Measurements from ENCODE around the gene RIPOR3.
"Not testable (repeated sequence)": the region's sequence is repeated elsewhere in the genome, so short reads cannot be mapped to it uniquely, and the experiment has no call there.

Gene RIPOR3

DNA sequence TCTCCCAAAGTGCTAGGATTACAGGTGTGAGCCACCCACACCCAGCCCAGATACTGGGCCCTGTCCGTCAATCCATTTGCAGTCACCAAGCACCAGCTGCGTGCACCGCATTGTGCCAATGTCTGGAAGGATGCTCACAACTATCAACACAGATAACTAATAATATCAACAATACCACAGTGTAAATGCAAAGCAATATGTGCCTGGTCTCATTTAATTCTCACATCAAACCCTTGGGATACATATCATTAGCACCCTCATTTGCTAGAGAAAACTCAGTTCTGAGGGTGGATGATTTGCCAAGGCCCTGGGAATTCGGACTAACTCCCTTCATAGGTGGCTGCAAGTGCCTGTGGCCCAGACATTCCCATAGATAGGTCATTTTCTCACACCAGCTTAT is 14.5 kb downstream of the RIPOR3 start:
- no peak for DNase-seq

DNA sequence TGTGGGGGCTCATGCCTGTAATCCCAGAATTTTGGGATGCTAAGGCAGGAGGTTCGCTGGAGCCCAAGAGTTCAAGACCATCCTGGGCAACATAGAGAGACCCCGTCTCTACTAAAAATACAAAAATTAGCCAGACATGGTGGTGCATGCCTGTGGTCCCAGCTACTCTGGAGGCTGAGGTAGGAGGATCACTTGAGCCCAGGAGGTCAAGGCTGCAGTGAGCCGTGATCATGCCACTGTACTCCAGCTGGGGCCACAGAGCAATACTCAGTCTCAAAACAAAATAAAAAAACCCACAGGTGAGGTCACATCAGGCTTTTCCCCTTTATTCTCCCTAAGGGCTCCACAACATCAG is 15.0 kb downstream of the RIPOR3 start:
- not testable (repeated sequence) for DNase-seq

DNA sequence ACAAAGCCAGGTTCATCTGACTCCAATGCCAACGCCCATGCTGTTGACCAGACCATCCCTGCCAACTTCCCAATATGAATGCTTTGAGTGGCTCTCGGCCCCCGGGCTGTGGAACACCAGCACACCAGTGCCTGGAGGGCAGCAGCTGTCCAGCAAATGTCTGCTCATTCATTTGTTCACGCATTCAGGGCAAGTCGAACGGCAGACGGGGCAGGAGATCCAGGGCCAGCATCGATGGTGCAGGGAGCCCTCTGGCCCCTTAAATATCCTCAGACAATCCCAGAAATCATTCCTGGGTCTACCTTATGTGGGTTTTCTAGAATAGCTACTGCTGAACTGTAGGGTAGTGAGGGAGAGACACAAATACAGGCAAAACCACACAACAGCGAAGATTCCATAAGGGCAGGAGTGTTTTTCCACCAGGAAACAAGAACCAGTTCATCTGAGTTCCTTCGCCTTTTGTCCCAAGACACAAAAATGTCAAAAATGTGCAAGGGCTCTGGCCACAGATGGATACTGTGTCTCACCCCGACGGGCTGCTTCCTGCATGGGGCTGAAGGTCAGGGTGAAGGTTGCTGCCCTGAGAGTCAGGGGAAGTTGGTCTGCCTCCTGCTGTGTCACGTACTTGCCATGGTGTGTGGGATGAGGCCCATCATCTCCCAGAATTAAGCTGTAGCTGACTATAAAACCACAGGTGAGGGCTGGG is 15.5 kb downstream of the RIPOR3 start:
- no peak for DNase-seq

DNA sequence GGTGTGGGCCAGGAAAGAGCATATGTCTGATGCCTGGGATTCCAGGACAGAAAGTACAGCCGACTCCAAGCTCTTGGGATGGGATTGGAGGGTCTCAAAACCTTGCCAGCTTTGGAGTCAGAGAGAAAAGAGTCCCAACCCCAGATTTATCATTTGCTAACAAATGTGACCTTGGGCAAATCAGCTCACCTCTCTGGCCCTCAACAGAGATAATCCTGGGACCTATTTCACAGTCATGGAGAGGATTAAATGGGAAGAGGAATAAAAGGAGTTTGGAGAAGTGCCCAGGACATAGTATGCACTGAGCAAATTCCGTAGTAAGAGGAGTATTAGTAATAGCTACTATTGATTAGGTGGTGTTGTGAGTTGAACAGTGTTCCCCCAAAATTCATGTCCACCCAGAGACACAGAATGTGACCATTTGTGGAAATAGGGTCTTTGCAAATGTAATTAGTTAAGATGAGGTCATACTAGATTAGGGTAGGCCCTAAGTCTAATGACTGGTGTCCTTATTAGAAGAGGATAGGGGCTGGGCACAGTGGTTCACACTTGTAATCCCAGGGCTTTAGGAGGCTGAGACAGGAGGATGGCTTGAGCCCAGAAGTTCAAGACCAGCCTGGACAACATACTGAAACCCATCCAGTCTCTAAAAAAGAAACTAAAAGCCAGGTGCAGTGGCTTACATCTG is 17.1 kb downstream of the RIPOR3 start:
- DNase-seq, result no peak

DNA sequence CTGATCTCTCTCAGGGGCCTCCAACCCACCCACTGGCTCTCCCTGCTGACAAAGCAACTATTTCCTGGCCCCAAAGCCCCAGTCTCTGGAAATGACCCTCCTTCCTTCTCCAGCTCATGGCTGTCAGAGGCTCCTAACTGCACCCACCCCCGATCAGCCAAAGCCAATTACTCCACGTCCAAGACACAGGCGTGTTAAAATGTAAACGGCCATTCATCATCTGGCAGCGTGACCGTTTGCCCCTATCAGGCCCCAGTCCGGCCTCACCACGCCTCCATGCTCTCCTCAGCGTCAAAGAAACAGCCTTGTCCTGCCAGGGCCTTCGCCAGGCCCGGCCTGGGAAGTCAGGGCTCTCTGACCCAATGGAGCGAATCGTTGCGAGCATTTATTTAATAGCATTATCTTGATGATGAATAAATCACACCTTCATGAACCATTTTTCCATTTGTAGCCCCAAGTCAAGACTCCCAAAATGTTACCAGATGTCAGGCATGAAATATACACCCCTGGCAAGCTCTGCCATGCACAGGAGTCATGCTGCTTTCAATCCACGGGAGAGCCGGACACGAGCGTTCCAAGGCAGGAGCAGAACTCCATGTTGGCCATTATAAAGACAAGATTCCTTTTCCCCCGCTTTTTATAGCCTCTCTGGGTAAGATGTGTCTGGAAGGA is 17.7 kb downstream of the RIPOR3 start:
- no peak for DNase-seq

DNA sequence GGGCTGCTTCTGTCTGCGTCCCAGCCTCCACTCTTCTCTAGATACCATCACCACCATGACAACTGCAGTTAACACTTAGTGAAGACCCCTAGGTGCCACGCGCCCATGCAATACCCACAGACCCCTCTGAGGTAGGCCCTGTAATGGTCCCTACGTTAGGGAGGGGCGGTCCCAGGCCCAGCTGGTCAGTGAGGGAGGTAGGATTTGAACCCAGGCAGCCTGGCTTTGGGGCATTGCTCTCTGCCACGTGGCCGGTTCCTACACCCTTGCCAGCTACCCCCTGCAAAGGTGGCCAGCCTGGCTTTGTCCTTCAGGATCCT is 18.2 kb downstream of the RIPOR3 start:
- DNase-seq, result no peak

DNA sequence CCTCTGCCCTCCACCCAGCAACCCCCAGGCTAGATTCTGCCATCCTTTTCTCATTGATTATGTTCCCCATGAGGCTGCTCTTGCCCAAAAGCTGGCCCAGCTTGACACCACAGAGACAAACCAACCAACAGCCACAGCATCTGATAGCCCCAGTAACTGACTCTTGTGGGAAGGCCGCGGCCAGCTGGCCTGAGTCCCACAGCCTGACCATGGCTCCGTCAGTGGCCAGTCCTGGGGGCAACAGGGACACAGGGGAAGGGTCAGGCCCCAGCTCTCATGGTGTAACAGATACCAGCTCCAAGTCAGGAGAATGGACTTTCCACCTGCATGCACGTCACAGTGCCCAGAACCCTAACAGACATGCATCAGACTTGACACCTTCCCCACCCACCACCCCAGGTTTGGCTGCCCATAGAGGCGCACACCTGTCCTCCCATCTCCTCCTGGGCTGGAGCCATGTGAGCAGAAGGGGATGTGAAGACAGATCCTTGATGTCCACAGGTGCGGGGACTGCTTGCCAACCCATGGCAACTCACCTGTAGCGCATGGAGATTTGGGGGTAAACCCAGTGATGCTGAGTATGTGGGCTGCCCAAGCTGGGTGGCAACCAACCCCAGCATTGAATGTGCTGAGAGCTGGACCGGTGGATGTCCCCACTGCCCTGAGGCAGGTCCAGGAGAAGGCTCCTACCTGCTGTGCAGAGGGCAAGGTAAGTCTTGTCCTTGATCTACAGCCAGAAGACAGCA is 18.8 kb downstream of the RIPOR3 start:
- DNase-seq, result no peak

DNA sequence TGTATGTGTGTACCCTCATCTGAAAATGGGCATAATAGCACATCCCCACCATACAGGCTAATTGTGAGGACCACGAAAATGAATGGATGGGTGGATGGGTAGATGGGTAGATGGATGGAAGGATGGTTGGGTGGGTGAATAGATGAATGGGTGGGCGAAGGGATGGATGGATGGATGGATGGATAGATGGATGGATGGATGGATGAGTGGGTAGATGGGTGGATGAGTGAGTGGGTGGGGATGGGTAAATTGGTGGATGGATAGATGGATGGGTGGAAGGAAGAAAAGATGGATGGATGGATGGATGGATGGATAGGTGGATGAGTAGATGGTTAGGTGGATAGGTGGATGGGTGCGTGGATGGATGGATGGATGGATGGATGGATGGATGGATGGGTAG is 19.7 kb downstream of the RIPOR3 start:
- no peak for DNase-seq

DNA sequence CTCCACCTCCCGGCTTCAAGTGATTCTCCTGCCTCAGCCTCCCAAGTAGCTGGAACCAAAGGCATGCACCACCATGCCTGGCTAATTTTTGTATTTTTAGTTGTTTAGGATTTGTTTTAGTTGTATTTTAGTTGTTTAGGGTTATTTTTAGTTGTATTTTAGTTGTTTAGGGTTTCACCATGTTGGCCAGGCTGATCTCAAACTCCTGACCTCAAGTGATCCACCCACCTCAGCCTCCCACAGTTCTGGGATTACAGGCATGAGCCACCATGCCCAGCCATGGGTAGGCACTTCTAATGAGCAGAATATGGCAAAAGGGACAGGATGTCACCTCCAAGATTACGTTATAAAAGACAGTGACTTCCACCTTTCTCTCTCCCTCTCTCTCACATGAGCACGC is 20.3 kb downstream of the RIPOR3 start:
- not testable (repeated sequence) for DNase-seq

DNA sequence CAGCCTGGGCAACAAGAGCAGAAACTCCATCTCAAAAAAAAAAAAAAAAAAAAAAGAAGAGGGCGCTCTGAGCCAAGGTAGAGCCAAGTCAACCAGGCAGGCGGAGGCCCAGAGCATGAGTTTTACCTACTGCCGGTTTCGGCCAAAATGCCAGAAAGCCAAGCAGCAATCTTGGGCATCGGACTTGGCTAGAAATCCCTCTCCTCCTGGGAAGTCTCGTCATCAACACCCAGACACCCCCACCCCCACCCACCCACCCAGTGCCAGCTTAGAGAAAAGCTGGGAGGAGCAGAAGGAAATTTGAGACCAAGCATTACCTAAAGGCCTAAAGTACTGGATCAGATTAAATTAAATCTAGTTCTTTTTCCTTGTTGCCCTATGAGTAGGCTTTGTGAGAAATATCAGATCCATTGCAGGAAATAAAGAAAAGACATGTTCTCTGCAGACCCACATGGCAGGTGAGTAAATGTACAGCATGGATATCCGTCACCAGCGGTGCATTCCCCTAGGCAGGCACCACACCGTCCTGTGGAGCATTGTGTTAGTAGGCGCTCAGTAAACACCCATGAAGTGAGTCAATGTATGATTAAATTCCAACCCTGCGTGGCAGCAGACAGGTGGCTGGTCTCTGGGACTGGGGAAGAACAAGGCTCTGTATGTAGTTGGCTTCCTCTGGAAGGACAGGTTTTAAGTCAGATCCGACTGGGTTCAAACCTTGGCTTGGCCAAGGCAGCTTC is 21.0 kb downstream of the RIPOR3 start:
- no peak for DNase-seq

DNA sequence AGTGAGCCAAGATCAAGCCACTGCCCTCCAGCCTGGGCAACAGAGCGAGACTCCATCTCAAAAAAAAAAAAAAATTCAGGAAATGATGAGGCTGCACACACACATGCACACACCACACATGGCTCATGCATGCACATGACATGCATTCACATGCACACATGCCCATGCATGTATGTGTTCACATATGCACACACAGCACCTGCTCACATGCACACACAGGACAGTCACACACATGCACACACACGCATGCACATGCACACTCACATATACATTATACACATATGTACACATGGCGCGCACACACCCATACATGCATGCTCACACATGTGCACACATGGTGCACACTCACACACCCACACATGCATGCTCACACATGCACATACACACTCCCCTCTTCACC is 22.5 kb downstream of the RIPOR3 start:
- DNase-seq, result no peak

DNA sequence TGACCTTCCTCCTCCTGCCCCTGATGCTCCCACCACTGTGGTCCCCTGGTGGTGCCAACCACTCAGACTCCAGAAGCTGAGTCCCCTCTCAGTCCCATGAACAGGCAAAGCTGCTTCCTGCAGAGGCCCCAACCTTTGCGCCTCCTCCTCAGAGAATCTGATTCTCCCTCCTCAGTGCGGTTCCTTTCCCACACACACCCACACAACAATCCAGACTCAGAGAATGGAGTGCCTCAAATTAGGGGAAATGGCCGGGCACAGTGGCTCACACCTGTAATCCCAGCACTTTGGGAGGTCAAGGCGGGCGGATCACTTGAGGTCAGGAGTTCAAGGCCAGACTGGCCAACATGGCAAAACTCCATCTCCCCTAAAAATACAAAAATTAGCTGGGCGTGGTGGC is 23.0 kb downstream of the RIPOR3 start:
- DNase-seq, result no peak

DNA sequence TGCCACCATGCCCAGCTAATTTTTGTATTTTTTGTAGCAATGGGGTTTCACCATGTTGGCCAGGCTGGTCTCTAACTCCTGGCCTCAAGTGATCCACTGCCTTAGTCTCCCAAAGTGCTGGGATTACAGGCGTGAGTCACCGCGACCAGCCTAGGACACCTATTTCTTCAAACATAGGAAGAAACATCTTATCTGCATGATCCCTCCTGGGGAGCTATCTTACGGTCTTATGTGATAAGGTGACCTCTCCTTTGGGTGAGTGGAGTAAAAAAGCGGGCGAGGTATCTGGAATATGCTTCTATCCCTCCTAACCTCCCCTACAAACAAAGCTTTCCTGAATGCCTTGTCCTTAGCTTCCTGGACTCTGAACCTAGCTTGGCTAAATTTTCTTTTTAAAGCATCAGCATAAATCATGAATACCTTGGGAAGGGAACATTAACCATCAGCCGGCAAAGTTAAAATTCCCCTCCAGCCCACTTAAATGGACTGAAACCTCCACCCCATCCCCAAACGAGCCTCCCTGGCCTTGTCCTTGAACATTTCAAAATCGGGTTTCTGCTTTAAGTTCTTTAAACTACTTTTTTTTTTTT is 24.5 kb downstream of the RIPOR3 start:
- DNase-seq, result no peak

DNA sequence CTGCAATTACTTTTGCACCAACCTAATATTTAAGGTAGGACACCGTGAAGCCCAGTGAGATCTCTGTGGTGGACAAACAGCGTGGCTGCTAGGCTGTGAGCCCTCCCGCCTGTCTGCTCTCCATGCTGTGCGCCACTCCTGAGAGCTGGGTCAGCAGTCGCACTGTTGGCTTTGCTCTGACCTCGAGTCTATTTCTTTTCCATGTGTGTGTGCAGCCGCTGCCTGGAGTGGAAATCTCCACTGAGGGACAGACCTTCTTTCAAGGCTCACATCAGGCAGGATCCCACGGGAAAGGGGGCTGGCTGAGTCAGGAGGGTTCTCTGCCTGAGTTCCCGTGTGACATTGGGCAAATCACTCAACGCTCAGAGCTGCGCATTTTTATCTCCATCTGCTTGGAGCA is 27.1 kb downstream of the RIPOR3 start:
- no peak for DNase-seq

DNA sequence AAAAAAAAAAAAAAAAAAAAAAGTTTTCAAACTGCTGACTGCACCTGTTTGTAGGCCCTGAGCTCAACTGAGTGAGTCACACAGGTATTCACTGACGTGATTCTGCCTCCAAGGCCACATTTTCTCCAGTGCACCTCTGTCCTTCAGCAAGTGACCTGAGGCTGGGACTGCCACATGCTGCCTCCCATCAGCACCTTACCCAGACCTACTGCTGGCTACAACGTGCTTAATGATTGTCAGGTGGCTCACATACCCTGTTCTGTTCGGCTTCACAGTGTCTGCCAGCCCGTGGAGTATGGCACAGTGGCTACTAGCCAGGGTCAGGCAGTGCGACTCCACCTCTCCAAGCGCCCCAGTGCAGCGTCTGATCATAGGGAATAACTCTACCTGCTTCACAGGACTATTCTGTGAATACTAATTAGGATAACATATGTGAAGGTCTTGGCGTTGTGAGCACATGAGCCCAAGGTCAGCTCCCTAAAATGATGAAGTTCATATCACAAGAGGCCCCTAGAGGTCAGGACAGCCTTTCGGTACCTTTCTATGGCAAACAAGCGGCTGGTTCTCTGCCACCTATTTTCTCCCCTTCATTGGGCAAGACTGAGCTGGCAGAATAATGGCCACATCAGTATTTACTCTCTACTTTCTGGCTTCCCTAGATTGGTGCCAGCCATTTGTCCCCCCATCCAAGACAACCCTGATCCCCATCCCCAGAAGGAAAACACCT is 28.1 kb downstream of the RIPOR3 start:
- DNase-seq, result no peak

DNA sequence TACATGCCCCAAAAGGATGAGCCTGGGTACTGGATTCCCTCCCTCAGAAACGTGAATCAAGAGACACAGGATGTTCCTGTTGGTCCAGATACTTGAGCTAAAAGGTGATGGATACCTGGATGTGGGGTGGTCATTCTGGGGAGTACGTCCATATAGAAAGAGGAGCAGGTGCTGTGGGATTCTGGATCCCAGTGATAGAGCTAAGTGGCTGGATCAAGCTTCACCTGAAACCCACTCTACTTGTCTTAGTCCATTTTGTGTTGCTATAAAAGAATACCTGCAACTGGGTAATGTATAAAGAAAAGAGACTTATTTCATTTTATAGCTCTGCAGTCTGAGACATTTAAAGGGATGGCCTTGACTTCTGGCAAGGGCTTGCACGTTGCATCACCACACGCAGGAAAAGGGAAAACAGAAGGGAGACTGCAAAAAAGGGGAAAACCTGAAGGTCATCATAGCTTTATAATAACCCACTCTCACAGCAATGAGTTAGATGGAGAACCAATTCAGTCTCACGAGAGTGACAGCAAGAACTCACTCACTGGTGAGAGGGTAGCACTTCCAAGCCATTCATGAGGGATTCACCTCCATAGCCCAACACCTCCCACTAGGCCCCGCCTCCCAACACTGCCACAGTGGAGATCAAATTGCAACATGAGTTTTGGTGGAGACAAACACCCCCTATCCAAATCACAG is 31.2 kb downstream of the RIPOR3 start:
- DNase-seq, result no peak

DNA sequence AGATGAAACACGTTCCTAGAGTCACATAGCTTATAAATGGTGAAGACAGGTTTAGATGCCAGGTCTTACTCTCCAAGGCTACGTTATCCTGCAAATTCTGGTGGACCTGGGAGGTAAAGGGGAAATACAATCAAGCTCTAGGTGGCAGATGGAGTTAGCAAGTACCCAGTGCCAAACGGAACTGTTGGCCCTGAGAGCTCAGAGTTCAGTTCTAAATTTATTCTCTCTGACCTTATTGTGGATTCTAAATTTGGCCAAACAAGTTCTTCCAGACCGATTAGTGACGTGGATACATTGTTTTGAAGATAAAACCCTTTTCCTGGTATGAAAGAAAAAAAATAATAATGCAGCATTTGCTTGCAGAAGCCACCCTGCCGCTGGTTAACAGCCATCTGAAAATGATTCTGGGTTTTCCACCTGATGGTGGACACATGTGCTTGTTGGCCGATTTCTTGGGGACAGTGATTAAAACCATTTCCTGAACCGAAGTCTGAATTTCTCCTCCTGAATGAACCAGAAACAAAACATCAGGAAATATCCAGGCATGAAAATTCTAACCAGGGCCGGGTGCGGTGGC is 32.5 kb downstream of the RIPOR3 start:
- DNase-seq, result no peak

DNA sequence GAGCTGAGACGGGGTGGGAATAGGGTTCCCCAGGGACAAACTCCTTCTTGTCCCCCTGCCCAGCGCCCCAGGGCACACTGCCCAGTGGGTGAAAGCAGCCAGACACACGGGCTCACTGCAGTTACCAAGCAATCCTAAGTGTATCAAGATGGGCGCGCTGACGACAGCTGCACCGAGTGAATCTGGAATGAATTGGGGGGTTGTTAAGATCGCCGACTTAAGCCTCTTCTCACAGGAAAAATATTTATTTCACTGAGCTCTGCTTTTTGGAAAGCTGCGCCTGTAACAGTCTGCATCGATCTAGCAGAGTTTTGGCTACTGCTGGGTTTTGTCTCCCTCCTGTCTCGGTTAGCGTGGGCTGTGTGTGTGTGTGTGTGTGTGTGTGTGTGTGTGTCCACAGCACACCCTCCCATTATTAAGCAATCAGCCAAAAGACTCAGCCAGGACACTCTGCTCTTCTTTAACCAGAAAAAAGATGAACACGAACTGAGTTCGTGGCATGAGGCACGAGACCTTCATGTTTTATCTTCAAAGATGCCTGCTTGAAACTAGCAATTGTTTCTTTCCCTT is 35.9 kb downstream of the RIPOR3 start:
- no peak for DNase-seq

DNA sequence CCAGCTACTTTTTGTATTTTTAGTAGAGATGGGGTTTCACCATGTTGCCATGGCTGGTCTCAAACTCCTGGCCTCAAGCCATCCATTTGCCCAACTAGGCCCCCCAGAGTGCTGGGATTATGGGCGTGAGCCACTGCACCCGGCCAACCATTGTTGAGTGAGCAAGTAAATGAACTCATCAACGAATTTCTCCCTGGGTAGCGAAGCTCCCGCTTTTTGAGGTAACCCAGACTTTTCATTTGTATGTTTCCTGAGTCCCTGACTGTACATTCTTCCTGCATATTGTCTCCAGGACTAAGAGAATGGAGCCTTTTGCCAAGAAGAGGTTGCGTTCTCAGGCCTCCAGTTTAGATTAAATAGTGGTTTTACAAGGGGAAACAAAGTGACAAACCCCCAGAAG is 36.4 kb downstream of the RIPOR3 start:
- DNase-seq, result no peak

DNA sequence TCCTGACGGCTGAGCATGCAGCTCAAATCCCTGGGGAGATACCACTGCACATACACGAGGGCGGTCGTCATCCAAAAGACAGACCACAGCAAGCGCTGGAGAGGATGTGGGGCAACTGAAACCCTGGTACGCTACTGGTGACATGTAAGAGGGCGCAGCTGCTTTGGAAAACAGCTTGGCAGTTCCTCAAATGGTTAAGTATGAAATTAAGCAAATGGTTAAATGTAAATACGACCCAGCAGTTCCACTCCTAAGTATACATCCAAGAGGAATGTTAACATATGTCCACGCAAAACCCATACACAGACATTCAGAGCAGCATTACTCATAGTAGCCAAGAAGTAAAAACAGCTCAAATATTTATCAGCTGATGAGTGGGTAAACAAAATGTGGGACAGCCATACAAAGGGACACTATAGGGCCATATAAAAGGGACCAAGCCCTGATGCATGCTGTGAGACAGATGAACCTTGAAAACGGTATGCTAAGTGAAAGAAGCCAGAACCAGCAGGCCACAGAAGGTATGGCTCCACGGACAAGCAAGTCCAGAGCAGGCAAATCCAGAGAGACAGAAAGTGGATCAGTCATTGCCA is 38.5 kb downstream of the RIPOR3 start:
- no peak for DNase-seq
